Keratinocyte (primary cell): Measurements from ENCODE around the gene RBBP8. TPM values are rescaled to one million over a fixed set of nuclear protein-coding genes. Genes with fewer than 3 reads are reported as not detected.
A peak's percentile ranks its signal among the peaks of the same experiment; 100 is the strongest.

Experiments used
- DNase-seq: peaks from one replicate; pipeline ENCODE4 v3.0.0-alpha.2; 2011; ENCODE audit warnings: low read depth, missing footprints, low spot score
- FAIRE-seq: peaks from 2 replicates; lab custom pipeline; 2011; peaks lifted over from hg19 to GRCh38; lab: Jason Lieb, UNC
- H2AFZ ChIP-seq: 2 replicates; pipeline ENCODE4 v1.6.0; 2012; ENCODE audit warnings: low read length, control low read depth, inconsistent platforms; ENCODE audit not compliant: control insufficient read depth
- H3K27ac ChIP-seq: 2 replicates; pipeline ENCODE4 v1.5.1; 2011; ENCODE audit warnings: low read length; ENCODE audit not compliant: control insufficient read depth, insufficient read depth
- H3K27me3 ChIP-seq: 3 replicates; pipeline ENCODE4 v1.6.0; 2011; ENCODE audit warnings: low read length; ENCODE audit not compliant: control insufficient read depth, insufficient read depth; ENCODE audit errors: extremely low read depth
- H3K36me3 ChIP-seq, 2 experiments: 2 replicates in 1 of 2; 3 replicates in 1 of 2; pipeline ENCODE4 v1.5.1; 2011; ENCODE audit warnings: low read length in 2 of 2, mild to moderate bottlenecking in 1 of 2; ENCODE audit not compliant: control insufficient read depth in 2 of 2, insufficient read depth in 2 of 2; ENCODE audit errors: extremely low read depth in 1 of 2
- H3K4me1 ChIP-seq: 3 replicates; pipeline ENCODE4 v1.5.1; 2011; ENCODE audit warnings: low read length; ENCODE audit not compliant: control insufficient read depth, insufficient read depth; ENCODE audit errors: extremely low read depth
- H3K4me2 ChIP-seq: 3 replicates; pipeline ENCODE4 v1.6.0; 2011; ENCODE audit warnings: low read depth, low read length; ENCODE audit not compliant: control insufficient read depth, insufficient read depth; ENCODE audit errors: extremely low read depth
- H3K4me3 ChIP-seq, 3 experiments: fragments of 200-600 bp in 1 of 3; sonication (generic) in 1 of 3; 2 replicates in 2 of 3; 3 replicates in 1 of 3; pipeline ENCODE4 v1.5.1; 2011 to 2016; ENCODE audit warnings: low read length in 3 of 3, mild to moderate bottlenecking in 3 of 3, control low read depth in 2 of 3, inconsistent platforms in 1 of 3, low read depth in 1 of 3, mixed read lengths in 1 of 3, mixed run types in 1 of 3, moderate library complexity in 1 of 3; ENCODE audit not compliant: control insufficient read depth in 2 of 3, insufficient read depth in 2 of 3; ENCODE audit errors: extremely low read depth in 1 of 3
- H3K79me2 ChIP-seq: 2 replicates; pipeline ENCODE4 v1.6.0; 2012; ENCODE audit warnings: low read length; ENCODE audit not compliant: control insufficient read depth, insufficient read depth
- H3K9ac ChIP-seq: 3 replicates; pipeline ENCODE4 v1.6.0; 2011; ENCODE audit warnings: low read length; ENCODE audit not compliant: control insufficient read depth, insufficient read depth; ENCODE audit errors: extremely low read depth
- H3K9me1 ChIP-seq: 3 replicates; pipeline ENCODE4 v1.6.0; 2011; ENCODE audit warnings: low read length; ENCODE audit not compliant: control insufficient read depth, insufficient read depth; ENCODE audit errors: extremely low read depth
- H3K9me3 ChIP-seq: 2 replicates; pipeline ENCODE4 v1.5.1; 2012; ENCODE audit warnings: low read depth, low read length; ENCODE audit not compliant: control insufficient read depth
- H4K20me1 ChIP-seq: 3 replicates; pipeline ENCODE4 v1.6.0; 2011; ENCODE audit warnings: low read length; ENCODE audit not compliant: control insufficient read depth, insufficient read depth; ENCODE audit errors: extremely low read depth
- CTCF ChIP-seq, 3 experiments: IDR thresholded peaks in 1 of 3; conservative IDR thresholded peaks in 1 of 3; optimal IDR thresholded peaks in 1 of 3; 2 replicates in 2 of 3; 3 replicates in 1 of 3; pipeline versions ENCODE3 to v1.5.1; 2011; ENCODE audit warnings: low read length in 3 of 3, mild to moderate bottlenecking in 3 of 3, moderate library complexity in 2 of 3, control low read depth in 1 of 3, inconsistent platforms in 1 of 3; ENCODE audit not compliant: insufficient read depth in 2 of 3; ENCODE audit errors: extremely low read depth in 1 of 3
- EZH2 ChIP-seq: IDR thresholded peaks from one replicate; pipeline ENCODE4 v1.6.1; 2012; ENCODE audit warnings: inconsistent platforms, mild to moderate bottlenecking, low read length, moderate library complexity
- dilution Hi-C: fragments of 300-500 bp; cut with MboI; formaldehyde crosslinking; loops from one replicate; pipeline ENCODE4 v1.7.0; 2020; ENCODE audit warnings: low sequenced_read_pairs; ENCODE audit not compliant: extremely low pct_ligation_motif_present
- polyA plus RNA-seq, 5 experiments: library from polyadenylated mRNA; depleted of rRNA in 3 of 5; stranded (reverse) in 3 of 5; stranded (forward) in 1 of 5; unstranded in 1 of 5; fragments of >200 nt; gene quantifications; 1 replicate in 1 of 5; 2 replicates in 3 of 5; 3 replicates in 1 of 5; pipeline versions ENCODE4 v1.2.1 to v1.2.3, GENCODE V29; 2011 to 2012; ENCODE audit warnings: missing spikeins in 2 of 5, low read depth in 1 of 5, low replicate concordance in 1 of 5

Gene RBBP8
- polyA plus RNA-seq, 1 donor (not counting 4 experiments of a cell fraction or from before 2014, with no cell fraction given) = 169 TPM

GRCh38 chr18:22928339-22928738 is 4.8 kb upstream of the RBBP8 start:
- Histone ChIP-seq H3K4me3 (no peak overlapping the region), H2AFZ (no peak overlapping the region), H3K4me1 (peaks cover 13% of the 10 kb centered on the region), H3K9ac (no peak overlapping the region), H4K20me1 (no peaks in the 10 kb centered on the region), H3K36me3 (peaks cover 5 to 7% of the 10 kb centered on the region in 2 experiments), H3K27me3 (no peaks in the 10 kb centered on the region), H3K9me3 (no peaks in the 10 kb centered on the region), H3K9me1 (no peaks in the 10 kb centered on the region), H3K4me2 (no peak overlapping the region), H3K79me2 (peaks cover 20% of the 10 kb centered on the region), H3K27ac (no peak overlapping the region)
- TF ChIP-seq CTCF (optimal IDR thresholded peaks at IDR 0.05 in 1 of 3, IDR thresholded peaks at IDR 0.05 in 1 of 3, conservative IDR thresholded peaks at IDR 0.05 in 1 of 3; ENCODE audit: extremely low read depth in 1 of 3, insufficient read depth in 2 of 3, low read length in 3 of 3) (no peak), EZH2 (no peak)
- dilution Hi-C loops = no loop called here
- FAIRE-seq (peak; percentile 44), DNase-seq (no peak)

GRCh38 chr18:22930089-22930713 is 2.9 kb upstream of the RBBP8 start:
- peak; percentile 59 for FAIRE-seq
- H3K79me2 ChIP-seq = peaks cover 30% of the 10 kb centered on the region
- no peak overlapping the region for H2AFZ ChIP-seq
- H3K9ac ChIP-seq = no peak overlapping the region
- no peak overlapping the region for H3K27ac ChIP-seq
- no peaks in the 10 kb centered on the region for H3K27me3 ChIP-seq
- no peak overlapping the region for H3K4me2 ChIP-seq
- no peak for DNase-seq
- H3K4me3 ChIP-seq = no peak overlapping the region
- dilution Hi-C loops = no loop called here
- H4K20me1 ChIP-seq = no peaks in the 10 kb centered on the region
- H3K9me3 ChIP-seq = no peaks in the 10 kb centered on the region
- H3K9me1 ChIP-seq = no peaks in the 10 kb centered on the region
- H3K4me1 ChIP-seq = peaks cover 21% of the 10 kb centered on the region
- TF ChIP-seq CTCF (optimal IDR thresholded peaks at IDR 0.05 in 1 of 3, IDR thresholded peaks at IDR 0.05 in 1 of 3, conservative IDR thresholded peaks at IDR 0.05 in 1 of 3; ENCODE audit: extremely low read depth in 1 of 3, insufficient read depth in 2 of 3, low read length in 3 of 3) (peak; percentile 72 to 84 (median 78)), EZH2 (no peak)
- peaks cover 0 to 8% of the 10 kb centered on the region in 2 experiments for H3K36me3 ChIP-seq
